ENCODE measurements around the gene ADAMTSL5.

The ADAMTSL5 gene

DNA sequence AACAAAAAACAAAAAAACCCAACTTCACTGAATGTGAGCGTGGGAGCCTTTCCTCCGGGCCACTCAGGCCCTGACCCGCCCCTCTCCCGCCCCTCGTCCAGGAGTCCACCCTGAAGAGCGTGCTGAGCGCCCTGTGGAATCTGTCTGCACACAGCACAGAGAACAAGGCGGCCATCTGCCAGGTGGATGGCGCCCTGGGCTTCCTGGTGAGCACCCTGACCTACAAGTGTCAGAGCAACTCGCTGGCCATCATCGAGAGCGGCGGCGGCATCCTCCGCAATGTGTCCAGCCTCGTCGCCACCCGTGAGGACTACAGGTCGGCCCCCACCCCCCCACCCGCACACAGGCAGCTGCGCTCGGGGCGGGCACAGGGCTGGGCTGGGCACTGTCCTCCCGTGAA, 51.0 kb downstream of the ADAMTSL5 start:
- no peak for DNase-seq

GRCh38 chr19:1460033-1460995, 52.5 kb downstream of the ADAMTSL5 start:
- DNase-seq, result no peak

DNA sequence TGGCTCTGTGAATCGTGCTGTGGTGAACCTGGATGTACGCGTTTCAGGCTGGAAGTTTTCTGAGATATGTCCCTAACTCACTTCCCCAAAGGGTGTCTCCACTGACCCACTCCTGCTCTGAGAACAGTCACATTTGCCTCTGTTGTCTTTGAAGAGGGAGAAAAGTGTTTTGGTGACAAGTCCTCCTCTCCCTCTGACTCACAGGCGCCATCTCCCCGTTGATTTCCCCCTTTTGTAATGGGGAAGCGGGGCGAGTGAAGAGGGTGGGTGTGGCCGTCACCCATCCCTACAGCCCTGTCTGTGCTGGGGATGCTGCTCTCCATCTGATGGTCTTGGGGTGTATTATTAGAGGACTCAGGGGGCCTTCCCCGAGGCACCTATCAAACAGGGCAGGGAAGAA, 53.3 kb downstream of the ADAMTSL5 start:
- DNase-seq, result no peak

- no peak for DNase-seq
These were observed 54.9 kb downstream of the ADAMTSL5 start for GRCh38 chr19:1457892-1458291.

DNA sequence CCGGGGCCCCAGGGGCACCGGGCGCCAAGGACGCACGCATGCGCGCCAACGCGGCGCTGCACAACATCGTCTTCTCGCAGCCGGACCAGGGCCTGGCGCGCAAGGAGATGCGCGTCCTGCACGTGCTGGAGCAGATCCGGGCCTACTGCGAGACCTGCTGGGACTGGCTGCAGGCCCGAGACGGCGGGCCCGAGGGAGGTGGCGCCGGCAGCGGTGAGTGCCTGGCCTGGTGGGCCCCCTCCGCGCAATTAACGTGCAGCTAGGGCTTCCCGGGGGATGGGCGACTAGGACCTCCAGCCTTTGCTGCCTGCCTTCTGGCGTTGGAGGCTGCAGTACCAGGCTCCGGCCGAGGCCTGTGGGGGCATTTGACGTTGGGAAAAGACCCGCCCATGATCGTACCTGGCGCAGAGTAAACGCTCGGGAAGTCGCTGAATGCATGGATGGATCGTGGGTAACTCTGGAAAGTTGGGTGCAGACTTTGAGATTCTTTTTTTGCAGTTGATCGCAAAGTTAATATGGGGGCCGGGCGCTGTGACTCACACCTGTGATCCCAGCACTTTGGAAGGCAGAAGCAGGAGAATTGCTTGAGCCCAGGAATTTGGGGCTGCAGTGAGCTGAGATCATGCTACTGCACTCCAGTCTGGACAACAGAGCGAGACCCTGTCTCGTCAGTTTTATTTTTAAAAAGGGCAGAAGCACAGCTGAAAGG, 55.6 kb downstream of the ADAMTSL5 start:
- DNase-seq, result no peak

GRCh38 chr19:1456121-1456900, 56.5 kb downstream of the ADAMTSL5 start:
- DNase-seq, result no peak

GRCh38 chr19:1455336-1456120, 57.3 kb downstream of the ADAMTSL5 start:
- peak; percentile 30 for DNase-seq

Measured in activated gamma-delta T cell treated with Interleukin-2 at 50 U/mL for 16 hours (primary cell).